Suprapubic skin (tissue), 4 donors: ENCODE results near the gene SPTBN5.

Experiments used
- POLR2A ChIP-seq, 2 donors: fragments of 450-650 bp; IDR thresholded peaks; one replicate each; pipeline ENCODE4 v1.6.1; 2017; ENCODE audit warnings: antibody characterized with exemption in 2 of 2, mild to moderate bottlenecking in 2 of 2, moderate library complexity in 2 of 2
- POLR2AphosphoS5 ChIP-seq, 3 donors: sonication (generic); formaldehyde crosslinking; IDR thresholded peaks; one replicate each; pipeline ENCODE4 v1.6.1; 2017; ENCODE audit warnings: antibody characterized with exemption in 3 of 3
- TF ChIP-seq, protein P1 (sequence below), 2 donors: fragments of 200-600 bp in 1 of 2; fragments of 450-650 bp in 1 of 2; sonication (generic) in 1 of 2; IDR thresholded peaks; one replicate each; pipeline ENCODE4 v1.5.1; 2016 to 2019; ENCODE audit warnings: antibody characterized with exemption in 2 of 2, mild to moderate bottlenecking in 1 of 2, moderate library complexity in 1 of 2

DNA sequence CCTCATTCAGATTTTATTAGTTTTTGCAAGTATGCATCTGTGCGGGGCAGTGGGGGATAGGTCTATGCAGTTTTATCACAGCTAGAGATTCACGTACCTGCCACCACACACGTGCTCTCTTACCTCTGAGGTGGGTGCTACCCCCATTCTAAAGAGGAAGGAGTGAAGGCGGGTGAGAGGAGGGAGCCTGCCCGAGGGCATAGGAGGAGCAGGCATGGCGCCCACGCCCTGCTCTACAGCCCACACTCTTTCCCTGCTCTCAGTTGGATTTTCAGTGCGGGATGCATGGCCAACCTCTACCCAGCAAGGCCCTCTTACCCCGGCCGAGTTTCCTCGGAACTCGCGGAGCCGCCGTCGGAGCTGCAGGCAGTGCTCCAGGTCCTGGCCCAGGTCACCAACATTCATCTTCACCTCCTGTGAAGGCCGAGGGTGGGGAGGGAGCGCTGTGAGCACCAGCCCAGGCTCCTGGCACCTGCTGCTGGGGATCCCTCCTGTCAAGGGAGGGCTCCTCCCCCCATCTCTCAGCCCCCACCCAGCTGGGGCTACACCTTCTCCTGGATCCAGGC, 28.3 kb downstream of the SPTBN5 start:
- TF ChIP-seq POLR2AphosphoS5 (IDR thresholded peaks at IDR 0.05) (no peak), POLR2A (IDR thresholded peaks at IDR 0.05) (no peak)
- TF ChIP-seq, protein P1, sequence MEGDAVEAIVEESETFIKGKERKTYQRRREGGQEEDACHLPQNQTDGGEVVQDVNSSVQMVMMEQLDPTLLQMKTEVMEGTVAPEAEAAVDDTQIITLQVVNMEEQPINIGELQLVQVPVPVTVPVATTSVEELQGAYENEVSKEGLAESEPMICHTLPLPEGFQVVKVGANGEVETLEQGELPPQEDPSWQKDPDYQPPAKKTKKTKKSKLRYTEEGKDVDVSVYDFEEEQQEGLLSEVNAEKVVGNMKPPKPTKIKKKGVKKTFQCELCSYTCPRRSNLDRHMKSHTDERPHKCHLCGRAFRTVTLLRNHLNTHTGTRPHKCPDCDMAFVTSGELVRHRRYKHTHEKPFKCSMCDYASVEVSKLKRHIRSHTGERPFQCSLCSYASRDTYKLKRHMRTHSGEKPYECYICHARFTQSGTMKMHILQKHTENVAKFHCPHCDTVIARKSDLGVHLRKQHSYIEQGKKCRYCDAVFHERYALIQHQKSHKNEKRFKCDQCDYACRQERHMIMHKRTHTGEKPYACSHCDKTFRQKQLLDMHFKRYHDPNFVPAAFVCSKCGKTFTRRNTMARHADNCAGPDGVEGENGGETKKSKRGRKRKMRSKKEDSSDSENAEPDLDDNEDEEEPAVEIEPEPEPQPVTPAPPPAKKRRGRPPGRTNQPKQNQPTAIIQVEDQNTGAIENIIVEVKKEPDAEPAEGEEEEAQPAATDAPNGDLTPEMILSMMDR (IDR thresholded peaks at IDR 0.05), result no peak
